ENCODE measurements around the gene LRRC4.

The LRRC4 gene

DNA sequence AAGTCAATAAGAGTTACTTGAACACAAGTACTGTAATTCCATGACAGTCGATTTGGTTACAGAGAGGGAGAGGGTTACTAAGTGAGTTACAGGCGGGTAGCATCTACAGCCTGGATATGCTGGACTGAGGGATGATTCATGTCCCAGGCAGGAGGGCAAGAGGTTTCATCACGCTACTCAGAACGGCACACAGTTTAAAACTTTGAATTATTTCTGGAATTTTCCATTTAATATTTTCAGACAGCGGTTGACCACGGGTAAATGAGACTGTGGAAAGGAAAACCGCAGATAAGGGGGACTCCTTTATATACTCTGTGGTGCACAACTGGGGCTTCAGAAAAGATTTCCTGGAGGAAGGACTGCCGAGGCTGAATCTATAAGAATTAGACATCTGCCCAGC lies 25.7 kb upstream of the LRRC4 start:
- no peak overlapping the region for H3K27ac ChIP-seq
- no peak for TF ChIP-seq ZFX (IDR thresholded peaks at IDR 0.05; ENCODE audit: borderline replicate concordance)
- TF ChIP-seq, protein P1, sequence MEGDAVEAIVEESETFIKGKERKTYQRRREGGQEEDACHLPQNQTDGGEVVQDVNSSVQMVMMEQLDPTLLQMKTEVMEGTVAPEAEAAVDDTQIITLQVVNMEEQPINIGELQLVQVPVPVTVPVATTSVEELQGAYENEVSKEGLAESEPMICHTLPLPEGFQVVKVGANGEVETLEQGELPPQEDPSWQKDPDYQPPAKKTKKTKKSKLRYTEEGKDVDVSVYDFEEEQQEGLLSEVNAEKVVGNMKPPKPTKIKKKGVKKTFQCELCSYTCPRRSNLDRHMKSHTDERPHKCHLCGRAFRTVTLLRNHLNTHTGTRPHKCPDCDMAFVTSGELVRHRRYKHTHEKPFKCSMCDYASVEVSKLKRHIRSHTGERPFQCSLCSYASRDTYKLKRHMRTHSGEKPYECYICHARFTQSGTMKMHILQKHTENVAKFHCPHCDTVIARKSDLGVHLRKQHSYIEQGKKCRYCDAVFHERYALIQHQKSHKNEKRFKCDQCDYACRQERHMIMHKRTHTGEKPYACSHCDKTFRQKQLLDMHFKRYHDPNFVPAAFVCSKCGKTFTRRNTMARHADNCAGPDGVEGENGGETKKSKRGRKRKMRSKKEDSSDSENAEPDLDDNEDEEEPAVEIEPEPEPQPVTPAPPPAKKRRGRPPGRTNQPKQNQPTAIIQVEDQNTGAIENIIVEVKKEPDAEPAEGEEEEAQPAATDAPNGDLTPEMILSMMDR (IDR thresholded peaks at IDR 0.05), result no peak

DNA sequence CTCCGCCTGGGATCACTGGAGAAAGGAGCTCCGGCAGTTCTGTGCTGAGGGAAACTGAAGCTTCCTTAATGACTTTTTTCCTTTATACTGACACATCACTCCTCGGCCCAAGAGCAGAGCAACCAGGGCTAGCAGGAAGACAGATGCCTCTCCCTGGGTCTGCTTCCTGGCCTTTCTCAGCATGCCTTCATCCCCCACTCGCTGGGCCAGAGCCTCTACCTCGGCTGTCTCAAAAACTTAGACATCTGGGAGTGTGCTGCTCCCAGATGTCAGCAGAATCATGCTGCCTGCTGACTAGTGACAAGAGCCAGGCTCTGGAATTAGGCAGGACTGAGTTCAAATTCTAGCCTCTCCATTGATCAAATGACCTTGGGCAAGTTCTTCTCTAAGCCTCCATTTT lies 24.4 kb upstream of the LRRC4 start:
- no peak for TF ChIP-seq ZFX (IDR thresholded peaks at IDR 0.05; ENCODE audit: borderline replicate concordance)
- TF ChIP-seq, protein P1 (IDR thresholded peaks at IDR 0.05), result no peak
- no peak overlapping the region for H3K27ac ChIP-seq

DNA sequence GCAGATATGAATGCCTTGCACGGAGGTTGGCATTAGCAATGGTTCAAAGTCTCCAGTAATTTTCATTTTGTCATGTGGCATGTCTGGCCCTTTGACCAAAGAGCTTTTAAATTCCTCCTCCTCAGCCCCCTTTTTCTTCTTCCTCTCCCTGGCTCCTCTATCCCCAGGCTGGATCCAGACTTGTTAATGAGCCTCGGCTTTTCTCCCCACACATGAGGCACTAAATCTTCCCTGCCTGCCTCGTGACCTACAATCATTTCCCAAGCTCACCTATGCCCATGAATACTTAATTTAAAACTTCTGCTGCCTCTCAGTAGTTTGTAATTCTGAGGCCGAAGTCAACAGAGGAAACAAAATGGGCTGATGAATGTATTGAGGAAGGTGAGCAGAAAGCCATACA lies 23.3 kb upstream of the LRRC4 start:
- no peak overlapping the region for H3K27ac ChIP-seq
- TF ChIP-seq ZFX (IDR thresholded peaks at IDR 0.05; ENCODE audit: borderline replicate concordance), result no peak
- TF ChIP-seq, protein P1 (IDR thresholded peaks at IDR 0.05), result no peak

DNA sequence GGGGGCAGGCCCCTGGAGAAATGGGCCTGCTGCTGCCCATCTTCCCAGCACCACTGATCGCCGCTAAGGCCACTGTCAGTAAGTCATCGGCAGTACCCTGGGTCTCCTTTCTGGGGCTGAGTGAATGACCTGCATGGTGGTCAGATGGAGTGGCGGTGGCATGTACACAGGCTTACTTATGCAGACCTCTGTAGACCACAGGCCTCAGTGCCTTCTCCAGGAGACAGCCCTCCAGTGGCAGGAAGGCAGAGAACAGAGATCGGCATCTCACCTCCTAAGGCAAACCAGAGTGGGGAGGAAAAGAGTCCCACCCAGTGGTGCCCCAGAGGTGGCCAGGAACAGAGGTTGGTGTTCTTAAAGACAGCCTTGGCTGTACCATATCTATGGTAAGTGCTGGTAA lies 22.8 kb upstream of the LRRC4 start:
- no peak for TF ChIP-seq ZFX (IDR thresholded peaks at IDR 0.05; ENCODE audit: borderline replicate concordance)
- TF ChIP-seq, protein P1 (IDR thresholded peaks at IDR 0.05), result no peak
- H3K27ac ChIP-seq, result no peak overlapping the region

DNA sequence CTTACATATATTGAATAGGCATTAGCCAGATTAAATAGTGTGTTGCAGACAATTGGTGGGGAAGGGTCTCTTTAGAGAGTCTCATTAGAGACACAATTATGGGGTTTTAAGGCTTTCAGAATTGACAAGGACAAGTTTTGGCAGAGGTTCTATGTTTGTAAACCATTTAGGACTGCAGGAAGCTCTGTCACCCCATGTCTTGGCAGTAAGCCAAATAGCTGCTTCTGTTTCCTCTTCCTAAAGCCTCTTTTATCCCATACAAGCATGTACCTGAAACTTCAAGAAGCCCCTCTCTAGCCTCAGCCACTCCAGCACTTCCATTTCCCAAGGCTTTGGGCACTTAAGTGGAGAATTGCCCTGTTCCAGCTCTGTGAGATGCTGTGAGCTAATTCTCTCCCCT lies 21.8 kb upstream of the LRRC4 start:
- no peak for TF ChIP-seq ZFX (IDR thresholded peaks at IDR 0.05; ENCODE audit: borderline replicate concordance)
- TF ChIP-seq, protein P1 (IDR thresholded peaks at IDR 0.05), result no peak
- H3K27ac ChIP-seq, result no peak overlapping the region

DNA sequence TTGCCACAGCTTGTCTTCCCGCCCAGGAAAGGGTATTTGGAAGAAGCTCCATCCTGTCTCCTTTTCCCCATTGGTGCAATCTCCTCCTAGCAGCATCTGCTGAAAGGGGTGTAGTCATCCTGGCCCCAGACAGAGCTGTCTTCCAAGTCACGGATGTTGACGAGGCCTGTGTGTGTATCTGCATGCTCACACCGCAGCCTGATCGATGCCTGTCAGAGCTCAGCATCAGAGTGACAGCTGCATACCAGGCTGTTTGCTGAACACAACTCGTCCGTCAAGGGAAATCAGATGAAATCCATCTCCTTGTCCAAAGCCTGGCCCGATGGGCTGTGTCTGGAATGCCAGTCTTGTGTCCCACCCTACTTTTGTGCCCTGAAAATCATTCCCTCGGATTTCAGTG lies 21.2 kb upstream of the LRRC4 start:
- TF ChIP-seq, protein P1 (IDR thresholded peaks at IDR 0.05), result no peak
- TF ChIP-seq ZFX (IDR thresholded peaks at IDR 0.05; ENCODE audit: borderline replicate concordance), result no peak
- no peak overlapping the region for H3K27ac ChIP-seq

DNA sequence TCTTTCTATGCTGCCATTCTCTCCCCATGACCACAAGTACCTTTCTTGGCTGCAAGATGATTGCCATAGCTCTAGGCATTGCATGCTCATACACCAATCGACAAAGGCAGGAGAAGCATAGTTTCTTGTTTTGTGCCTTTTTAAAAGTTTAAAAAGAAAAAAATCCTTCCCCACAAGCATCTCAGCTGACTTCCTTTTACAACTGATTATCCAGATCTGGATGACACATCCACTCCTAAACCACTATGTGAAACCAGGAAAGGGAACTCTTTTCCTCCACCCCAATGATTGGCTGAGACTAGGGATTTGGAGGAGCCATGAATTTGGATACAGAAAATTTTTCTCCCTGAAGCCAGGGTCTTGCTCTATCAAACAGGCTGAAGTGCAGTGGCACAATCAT lies 14.5 kb upstream of the LRRC4 start:
- TF ChIP-seq ZFX (IDR thresholded peaks at IDR 0.05; ENCODE audit: borderline replicate concordance), result no peak
- TF ChIP-seq, protein P1 (IDR thresholded peaks at IDR 0.05), result no peak
- H3K27ac ChIP-seq, result no peak overlapping the region
